ENCODE data around the gene SLC37A1.
"Not testable (repeated sequence)": the region's sequence is repeated elsewhere in the genome, so short reads cannot be mapped to it uniquely, and the experiment has no call there.

The SLC37A1 gene

DNA sequence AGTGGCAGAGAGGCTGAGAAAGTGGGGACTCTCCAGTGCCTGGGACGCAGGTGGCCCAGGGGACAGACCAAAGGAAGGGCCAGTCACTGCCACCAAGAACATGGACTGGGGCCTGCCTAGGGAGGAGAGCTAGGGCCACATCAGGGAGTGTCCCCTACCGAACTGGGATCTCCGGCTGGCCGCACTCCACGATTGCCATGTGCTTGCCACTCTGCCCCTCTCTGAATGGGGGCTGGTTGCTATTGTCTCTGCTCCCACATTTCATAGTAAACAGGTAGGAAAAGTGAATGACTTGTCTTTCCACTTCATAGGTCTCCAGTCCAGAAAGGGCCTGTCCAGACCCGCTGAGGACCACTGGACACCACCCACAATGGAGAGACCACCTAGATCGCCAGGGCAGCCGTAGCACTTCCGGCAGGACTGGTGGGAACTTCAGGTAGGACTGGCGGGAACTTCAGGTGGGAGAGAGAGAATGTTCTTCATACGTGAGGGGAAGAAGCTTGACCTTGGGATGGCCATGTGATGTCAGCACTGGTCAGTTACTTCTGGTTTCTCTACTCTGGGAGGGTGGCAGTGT, 84.6 kb downstream of the SLC37A1 start:
- no peak for DNase-seq

DNA sequence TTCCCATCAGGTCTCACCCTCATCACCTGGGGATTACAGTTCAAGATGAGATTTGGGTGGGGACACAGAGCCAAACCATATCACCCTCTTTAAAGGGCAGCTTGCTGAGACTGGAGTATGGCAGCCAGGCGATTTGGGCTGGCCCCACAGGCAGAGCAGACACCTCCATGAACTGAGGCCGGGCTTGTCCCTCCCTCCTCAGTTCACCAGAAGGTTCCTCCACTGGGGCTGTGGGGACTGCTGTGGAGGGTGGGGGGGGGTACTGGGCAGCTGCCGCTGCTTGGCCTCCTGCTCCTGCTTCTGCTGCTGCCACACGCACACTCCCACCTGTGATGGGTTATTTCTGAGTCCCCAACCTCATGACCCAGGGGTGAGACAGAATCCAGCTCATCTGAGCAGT, 85.8 kb downstream of the SLC37A1 start:
- DNase-seq = no peak

DNA sequence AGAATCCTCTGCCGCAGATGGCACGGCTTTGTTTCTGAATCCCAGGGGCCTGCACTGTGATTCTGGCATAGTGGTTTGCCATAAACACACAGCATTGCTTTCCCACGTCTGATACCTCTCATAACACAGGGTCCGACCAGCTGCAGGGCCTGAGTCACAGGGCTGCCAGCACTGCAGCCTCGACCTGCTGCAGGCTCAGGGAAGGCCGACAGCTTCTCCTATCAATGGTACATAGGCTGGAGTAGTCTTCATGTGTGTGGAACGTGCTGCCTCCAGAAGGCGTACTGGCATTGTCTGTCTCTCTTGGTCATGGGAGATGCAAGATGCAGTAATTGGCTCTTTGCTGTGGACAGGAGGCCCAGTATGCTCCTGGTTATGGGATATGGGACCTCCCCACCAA, 86.3 kb downstream of the SLC37A1 start:
- DNase-seq = no peak

DNA sequence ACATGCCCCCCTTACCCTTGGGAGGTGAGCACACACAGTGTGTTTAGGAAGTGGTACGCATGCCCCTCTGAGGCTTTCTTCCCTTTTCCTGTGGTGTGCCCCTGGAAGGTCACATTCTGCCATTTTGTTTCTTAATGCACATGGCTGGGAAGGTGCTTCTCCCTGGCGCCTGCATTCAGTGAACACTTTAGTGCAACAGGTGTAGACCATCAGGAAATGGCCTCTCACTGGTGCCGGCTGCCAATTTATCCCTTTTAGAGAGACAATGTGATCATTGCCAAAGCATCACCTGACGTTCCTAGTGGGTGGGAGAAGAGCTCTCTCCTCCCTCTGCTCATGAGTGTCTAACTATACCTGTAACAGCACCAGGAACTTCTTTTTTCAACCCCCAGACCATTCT, 88.0 kb downstream of the SLC37A1 start:
- DNase-seq = no peak

DNA sequence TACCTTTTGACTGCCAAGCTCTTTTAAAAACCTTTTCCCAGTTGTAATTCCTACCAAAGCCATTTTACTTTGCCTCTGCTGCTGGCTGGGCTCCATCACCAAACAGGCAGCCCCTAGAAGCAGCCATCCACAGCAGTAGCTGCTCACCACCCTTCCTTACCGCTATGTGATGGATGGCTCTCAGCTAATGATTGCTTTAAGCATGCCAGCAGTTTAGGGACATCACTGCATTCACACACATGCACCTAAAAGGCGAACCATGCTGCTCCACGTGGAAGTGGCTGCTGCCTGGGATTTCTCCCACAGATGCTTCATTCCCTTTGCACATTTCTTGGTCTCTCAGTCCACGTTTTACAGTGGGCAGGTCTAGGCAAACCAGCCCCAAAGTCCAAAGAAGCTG, 93.5 kb downstream of the SLC37A1 start:
- no peak for DNase-seq

DNA sequence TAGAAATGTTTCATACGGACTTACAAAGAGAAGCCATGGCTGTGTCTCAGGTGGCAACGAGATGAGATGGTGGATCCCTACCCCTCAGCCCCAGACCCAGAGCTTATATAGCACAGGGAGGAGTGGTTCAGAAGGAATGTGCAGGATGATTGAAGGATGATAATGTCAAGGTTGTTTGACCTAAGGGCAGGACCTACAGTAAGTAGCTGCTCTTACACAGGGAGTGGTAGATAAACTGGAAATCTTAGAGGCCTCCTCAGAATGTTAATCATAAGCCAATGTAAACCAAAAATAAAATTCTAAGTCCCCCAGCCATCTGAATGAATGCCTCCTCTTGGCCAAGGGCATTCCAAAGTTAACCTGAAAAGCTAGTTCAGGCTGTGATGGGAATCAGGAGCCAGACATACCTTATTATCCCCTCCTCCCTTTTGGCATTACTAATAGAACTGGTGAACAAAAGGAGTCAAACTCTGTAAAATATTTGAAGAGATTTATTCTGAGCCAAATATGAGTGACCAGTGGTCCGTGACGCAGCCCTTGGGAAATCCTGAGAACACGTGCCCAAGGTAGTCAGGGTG, 94.0 kb downstream of the SLC37A1 start:
- no peak for DNase-seq

DNA sequence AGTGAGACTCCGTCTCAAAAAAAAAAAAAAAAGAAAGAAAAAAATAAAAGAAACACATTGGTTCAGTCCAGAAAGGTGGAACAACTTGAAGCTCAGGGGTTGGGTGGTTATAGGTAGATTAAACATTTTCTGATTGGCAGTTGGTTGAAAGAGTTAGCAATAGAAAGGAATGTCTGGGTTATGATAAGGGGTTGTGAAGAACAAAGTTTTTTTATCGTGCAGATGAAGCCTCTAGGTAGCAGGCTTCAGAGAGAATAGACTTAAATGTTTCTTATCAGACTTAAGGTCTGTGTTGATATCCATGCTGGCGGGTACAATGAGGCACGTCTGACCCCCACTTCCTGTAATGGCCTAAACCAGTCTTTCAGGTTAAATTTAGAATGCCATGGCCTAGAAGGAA, 94.8 kb downstream of the SLC37A1 start:
- no peak for DNase-seq

DNA sequence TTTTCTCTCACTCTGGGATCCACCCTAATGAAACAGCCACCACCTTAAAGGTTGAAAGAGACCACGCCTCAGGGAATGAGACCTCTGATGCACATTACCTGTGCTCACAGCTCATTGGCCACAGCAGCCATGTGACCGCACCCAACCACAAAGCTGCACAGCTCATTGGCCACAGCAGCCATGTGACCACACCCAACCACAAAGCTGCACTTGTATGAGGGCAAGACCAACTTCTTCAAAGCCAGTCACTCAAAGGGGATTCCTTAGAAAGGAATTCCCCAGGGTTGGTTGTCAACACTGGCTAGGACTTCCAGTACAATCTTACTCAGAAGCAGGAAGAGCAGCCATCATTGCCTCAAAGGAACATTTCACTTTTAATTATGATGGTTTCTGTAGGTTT, 96.2 kb downstream of the SLC37A1 start:
- DNase-seq = no peak

DNA sequence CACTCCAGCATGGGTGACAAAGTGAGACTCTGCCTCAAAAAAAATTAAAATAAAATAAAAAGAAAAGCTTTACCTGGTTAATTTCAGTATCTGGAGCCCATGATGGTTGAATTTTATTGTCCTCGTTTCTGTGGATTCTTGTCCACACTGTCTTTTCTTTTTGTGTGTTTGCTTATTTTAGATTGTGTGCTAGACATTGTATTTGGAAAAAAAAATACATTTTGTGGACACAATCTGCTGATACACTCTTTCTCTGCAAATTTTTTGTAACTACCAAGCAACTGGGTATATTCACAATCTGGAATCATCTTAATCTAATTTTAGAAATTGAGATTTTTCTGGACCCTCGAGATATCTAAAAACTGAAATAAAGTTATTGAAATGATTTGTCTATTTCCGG, 98.2 kb downstream of the SLC37A1 start:
- DNase-seq = no peak

DNA sequence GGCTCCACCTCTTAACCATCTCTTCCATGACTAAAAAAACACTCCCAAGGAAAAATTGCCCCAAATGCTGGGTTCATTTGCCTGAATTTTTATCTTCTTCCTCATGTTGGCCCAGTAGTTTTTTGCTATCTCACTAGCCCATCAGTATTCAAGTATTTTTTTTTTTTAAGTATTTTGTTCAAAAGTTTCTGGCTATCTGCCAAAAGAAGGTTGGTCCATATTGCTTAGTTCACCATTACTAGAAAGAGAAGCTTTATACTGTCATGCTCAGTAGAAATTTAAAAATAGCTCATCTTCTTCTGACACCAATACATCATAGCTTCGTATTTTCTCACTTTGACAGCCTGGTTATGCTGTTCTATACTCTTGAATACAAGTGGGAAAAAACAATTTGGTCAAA, 98.7 kb downstream of the SLC37A1 start:
- no peak for DNase-seq

DNA sequence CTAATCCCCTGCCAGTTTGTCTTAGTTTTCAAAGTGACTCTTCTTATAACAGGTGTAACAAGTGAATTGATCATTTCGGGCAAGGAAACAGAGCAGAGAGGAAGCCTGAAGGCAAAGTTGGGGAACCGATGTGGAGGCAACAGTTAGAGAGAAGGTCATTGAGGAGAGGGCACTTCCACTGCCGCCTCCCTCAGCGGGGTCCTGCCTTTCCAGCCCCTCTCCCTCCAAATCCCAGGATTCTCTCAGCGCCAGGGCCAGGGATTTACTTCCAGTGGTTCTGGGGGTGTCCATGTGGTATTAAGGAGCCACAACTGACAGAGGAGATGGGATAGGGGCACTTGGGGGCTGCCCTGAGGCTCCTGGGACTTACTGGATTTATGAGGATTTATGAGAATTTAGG, 100.1 kb downstream of the SLC37A1 start:
- no peak for DNase-seq

DNA sequence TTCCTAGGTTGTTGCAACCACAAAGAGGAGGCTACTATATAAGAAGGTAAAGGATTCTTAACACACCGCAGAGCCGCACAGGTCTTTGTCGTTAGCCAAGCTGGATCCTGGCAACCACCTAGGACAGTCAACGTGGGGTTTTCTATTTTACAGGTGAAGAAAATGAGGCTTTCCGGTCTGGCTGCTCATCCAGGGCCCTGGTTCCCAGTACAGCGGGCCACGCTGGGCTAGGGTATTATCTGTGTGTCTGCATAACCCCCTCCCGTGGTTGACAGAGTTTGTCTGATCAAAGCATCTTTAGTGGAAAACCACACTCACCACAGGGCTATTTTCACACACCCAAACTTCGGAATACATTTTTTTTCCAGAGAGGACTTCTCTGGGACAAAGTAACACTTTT, 100.7 kb downstream of the SLC37A1 start:
- DNase-seq = no peak

DNA sequence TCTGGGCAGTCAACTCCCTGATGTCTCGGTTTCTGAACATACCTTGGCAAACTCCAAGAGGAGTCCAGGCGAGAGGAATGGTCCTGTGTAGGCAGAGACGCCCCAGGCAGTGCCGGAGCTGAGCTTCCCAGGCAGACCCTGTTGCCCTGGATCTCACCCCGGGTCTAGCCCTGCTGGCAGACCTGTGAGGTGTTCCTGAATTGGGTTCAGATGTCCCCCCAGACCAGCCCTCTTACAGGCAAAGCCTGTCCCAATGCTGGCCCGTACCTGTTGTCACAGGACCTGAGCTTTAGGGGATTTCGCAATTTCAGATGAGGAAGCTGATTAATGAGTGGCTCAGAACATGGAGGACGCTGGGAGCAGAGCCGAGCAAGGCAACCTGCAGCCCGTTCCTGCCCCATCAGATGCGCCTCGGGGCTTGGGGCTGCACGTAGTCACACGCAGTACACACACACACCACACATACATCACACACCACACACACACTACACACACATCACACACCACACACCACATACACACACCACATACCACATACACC, 101.2 kb downstream of the SLC37A1 start:
- DNase-seq = no peak

DNA sequence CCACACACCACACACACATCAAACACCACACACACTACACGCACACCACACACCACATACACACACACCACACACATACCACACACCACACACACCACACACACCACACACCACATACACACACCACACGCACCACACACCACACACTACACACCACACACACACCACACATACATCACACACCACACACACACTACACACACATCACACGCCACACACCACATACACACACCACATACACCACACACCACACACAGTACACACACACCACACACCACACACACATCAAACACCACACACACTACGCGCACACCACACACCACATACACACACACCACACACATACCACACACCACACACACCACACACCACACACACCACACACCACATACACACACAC, 101.7 kb downstream of the SLC37A1 start:
- DNase-seq = not testable (repeated sequence)

DNA sequence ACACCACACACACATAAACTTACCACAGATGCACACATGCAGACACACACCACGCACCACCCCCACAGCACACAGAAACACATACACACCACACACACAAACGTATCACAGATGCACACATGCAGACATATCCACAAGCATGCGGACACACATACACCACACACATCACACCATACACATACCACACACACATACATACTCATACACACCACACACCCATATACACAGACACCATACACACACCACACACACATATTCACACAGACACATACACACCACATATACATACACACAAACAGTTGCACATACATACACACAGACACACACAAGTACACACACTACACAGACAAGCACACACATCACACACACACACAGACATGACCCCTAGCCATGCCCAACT, 102.3 kb downstream of the SLC37A1 start:
- no peak for DNase-seq

DNA sequence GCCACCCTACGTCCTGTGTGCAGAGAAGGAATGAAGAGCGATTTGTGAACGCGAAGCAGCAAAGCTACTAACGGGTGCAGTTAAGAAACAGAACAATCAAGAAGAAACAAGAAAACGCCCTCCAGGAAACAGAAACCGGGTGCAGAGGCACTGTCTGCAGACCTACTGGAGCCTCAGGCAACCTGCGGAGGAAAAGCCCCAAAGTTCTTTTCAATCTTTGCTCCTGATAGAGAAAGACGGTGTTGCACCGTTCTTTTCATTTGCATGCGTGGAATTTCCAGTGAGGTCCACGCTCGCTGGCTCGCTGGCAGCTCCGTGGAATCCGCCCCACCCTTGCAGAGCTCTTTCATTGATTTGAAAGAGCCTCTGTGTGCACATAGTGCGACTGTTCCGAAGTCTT, 102.8 kb downstream of the SLC37A1 start:
- DNase-seq = no peak

DNA sequence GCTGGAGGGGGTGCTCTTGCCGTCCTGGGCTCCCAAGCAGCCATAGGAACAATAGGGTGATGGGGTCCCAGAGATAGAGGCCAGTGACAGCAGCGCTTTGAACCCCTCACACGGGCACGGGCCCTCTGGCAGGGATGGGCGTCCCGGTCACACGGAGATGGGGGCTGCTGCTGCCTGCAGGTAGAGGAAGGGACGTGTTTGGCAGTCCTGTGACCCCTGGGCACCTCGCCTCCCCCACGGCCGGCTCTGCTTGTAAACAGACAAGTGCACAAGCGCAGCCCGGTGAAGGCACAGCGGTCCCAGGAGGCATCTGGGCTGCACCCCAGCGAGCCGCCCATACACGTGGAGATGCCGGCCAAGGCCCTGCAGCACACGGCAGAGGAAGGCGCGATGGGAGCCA, 103.3 kb downstream of the SLC37A1 start:
- DNase-seq = no peak

DNA sequence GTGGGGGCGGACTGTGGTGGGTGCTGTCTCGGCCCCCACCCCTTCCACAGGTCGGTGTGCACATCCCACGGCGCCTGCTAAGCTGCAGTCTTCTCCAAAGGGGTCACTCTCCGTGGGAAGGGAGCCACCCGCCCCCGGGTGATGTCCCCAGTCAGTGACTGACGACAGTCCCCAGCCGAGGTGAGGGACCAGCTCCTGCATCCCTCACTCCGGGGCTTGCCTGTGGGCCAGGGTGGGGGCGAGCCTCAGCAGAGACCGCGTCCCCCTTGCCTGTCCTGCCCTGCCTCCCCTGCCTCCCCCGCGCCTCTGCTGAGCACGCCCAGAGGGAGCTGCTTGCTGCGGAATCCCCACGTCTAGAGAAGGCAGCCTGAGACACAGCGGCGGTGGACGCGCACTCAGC, 103.8 kb downstream of the SLC37A1 start:
- DNase-seq = no peak

DNA sequence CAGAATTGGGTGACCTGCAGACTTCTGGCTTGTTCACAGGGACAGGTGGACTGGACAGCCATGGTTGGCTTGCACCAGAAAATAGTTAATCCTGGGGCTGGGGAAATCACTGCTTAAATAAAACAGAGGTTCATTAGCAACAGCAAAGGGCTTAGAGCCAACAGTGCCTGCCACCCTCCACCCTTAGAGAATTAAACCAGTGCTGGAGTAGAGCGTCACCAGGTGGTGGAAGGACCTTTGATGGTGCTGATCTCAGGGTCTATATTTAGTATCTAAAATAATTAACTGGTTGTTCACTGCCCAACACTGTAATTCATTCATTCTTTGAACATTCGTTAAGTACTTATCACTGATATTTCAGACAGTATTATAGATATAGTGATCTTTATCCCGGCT, 105.1 kb downstream of the SLC37A1 start:
- DNase-seq = no peak

DNA sequence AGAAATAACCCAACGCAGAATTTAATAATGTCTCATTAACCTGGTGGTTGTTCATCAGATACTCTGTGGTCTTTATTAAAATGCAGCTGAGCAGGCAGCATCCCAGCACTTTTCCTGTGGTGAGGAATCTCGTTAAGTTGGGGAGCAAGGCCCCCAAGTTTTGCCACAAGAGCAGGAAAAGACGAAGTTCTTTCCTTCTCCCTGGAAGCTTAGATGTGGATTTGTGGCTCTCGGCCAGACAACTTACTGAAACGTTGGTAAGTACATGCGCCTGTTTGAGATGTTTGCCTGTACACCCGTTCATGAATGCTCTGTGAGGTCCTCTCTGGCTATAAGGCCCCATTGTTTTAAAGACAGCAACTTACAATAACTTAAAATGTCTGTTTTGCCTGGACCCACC, 105.5 kb downstream of the SLC37A1 start:
- DNase-seq = no peak

DNA sequence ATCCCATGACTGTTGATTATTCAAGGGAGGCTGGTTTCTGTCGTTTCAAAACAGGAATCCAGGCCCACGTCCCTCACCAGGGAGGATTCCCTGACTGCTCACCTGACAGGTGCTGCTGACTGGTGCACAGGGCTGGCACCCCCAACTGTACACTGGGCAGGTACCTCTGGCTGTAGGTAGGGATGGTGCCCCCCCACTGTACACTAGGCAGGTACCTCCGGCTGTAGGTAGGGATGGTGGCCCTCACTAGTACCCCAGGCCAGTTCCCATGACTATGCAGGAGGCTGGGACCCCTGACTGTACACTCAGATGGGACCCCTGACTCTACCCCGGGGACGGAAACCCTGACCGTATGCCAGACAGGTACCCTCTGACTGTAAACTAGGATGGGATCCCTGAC, 106.2 kb downstream of the SLC37A1 start:
- no peak for DNase-seq

DNA sequence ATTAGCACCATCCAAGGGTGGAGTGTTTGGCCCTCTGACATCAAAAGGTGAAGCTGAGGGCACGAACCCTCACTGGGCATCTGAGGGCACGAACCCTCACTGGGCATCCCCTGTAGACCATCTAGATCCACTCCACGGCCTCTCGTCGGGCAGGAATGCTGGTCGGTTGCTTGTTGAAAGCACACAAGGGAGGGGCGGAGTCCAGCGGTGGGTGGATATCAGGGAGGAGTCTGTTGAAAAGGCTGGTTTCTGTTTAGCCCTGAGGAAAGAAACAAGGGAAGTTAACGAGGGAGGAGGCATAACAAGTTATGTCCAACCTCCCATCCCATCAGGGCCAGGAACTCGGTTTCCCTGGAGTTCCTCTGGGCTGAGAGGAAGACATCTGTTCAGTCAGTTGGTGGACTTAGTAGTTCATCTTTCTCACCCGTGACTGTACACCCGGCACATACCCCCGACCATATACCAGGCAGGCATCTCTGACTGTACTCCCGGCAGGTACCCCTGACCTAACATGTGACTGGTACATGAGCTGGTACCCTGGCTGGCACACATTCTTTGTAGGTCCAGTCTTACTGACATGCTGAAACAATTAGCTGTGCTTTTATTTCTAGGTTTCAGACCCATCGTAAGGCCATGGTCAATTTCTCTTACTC, 107.6 kb downstream of the SLC37A1 start:
- DNase-seq = no peak

DNA sequence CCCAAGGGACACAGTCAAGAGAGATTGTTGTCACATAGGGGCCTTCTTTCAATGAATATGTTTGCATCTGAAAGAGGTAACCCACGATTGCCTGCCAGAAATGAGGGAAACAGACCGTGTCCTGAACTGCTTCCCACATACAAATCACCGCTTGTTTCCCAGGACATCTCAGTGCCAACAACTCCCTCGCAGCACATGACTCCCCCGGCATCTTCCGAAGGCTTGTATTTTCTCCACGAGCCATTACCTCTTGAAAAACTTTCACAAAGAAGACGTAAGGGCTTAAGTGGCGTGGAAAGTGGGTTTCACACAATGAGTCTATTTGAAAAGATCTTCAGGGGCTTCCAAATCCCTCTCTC, 108.1 kb downstream of the SLC37A1 start:
- no peak for DNase-seq

DNA sequence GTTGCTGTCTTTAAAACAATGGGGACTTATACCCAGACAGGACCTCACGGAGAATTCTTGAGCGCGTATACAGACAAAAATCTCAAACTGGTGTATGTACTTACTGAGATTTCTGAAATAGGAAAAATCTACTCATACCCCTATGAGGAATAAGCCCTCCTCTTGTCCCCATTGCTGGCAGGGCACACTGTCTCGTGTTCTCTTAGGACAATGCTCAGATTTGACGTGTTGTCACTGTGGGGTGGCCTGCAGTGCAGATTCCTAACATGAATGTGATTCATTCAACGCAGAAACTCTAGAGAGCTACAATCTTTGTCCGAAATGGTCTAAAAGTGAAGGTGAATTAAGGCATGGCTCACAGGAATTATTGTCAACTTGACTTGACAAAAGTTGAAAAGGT, 108.6 kb downstream of the SLC37A1 start:
- DNase-seq = no peak

DNA sequence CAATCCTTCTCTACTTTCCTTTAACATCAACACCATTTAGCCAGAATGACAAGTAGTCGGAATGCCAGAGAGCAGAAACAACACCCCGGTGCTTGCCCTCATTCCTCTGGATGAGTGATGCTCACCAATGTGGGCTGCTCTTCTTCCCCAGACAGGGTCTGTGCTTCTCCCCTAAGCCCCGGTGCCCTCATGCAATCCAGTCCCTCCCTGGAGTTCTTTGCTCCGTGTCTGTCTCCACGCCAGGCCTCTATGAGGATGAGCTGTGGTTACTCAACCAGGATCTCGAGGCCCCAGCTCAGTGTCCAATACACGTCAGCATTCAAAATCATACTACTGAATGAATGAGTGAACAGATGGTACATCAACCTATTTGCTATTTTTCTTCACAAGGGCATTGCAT, 110.0 kb downstream of the SLC37A1 start:
- DNase-seq = no peak
